GM19455 (cell line): ENCODE measurements around the gene ARMS2.

Source experiments
- ATAC-seq: cut with Tn5 transposase; IDR thresholded peaks from one replicate; pipeline ENCODE4 v1.9.1; 2021; ENCODE audit not compliant: unreplicated experiment

ARMS2 gene

GRCh38 chr10:122492999-122493481, 38.6 kb downstream of the ARMS2 start:
- no peak for ATAC-seq

DNA sequence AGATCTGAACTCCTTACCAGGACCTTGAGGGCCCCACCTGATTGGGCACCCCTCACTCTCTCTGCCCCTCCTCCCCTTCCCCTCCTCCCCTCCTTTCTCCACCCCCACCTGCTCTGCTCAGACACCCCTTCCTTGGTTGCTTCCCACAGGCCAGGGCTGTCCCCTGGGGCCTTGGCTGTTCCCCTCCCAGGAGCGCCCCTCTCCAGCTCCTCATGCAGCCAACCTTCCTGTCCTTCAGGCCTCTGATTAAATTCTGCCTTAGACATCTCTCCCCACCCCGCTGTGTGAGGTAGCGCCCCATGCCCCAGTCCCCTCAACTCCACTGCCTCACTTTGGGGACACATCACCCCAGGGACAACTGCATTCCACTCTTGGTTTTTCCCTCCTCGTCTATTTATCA, 39.3 kb downstream of the ARMS2 start:
- ATAC-seq: no peak

GRCh38 chr10:122494173-122494820, 39.8 kb downstream of the ARMS2 start:
- no peak for ATAC-seq

DNA sequence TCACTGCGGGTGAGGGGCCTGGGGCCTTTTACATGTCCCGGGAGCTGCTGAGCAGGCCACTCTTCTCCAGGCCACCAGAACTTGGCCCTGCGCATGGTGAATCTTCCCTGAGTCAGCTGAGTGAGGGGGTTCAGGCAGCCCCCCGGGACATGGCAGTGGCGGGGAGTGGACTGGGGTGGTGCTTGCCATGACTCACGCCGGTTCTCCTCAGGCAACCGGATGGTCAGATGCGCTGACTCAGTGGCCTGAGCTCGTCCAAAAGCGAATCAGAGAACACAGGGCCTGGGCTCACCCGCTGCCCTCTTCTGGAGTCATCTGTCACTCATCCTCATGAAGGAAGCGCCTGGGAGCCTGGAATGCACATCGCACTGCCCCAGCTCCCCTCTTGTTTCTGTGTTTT, 40.4 kb downstream of the ARMS2 start:
- ATAC-seq: no peak

DNA sequence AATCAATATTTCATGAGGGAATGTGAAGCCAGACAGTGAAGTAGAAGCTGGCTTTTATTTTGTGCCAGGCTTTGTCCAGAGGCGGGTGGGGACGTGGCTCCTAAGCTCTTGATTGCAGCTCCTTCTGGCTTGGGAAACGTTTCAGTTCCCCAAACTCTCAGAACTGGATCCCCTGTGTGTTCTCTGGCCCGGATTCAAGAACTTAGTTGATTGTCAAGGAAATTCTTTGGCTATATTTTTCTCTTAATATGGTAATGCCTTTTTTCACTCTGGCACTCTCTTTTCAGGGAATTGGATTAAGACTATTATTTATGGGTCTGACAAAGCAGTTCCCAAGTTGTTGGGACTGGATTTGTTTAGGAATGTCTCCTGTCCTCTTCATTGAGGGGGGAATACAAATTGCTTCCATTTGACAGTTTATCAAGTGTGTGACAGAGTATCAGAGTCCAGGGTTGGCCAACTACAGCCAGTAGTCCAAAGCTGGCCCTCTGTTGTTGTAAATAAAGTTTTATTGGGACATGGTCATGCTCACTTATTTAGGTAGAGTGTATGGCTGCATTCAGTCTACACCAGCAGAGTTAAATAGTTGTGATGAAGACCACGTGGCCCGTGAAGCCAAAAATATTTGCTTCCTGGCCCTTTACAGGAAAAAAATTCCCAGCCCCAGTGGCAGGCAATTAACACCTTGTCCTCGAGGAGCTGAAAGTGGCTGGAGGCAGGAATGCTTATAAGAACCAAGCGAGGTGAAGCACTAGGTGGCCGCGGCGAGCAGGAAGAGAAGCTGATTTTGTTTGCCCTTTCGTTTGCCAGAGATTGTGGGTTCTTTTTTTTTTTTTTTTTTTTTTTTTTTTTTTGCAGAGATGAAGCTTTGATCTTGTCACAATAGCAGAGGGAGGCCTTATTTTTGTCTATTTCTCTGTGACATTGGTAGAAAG, 41.2 kb downstream of the ARMS2 start:
- no peak for ATAC-seq

DNA sequence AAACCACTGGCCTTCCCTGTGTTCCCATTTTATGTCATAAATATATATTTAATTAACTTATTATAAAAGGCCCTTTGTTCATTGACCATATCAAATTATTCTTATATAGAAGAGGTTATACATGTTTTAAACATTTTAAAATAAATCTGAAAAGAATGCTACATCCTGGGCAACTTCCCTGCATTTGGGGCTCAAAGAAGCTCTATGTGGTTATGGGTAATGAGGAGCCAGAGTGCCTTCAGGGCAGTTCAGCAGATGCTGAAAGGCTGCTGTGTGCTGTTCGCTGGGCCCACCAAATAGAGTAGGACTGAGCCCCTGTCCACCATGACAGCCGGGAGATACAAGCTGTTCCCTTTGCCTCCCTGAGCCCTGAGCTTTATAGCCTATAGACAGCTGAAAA, 42.8 kb downstream of the ARMS2 start:
- no peak for ATAC-seq

DNA sequence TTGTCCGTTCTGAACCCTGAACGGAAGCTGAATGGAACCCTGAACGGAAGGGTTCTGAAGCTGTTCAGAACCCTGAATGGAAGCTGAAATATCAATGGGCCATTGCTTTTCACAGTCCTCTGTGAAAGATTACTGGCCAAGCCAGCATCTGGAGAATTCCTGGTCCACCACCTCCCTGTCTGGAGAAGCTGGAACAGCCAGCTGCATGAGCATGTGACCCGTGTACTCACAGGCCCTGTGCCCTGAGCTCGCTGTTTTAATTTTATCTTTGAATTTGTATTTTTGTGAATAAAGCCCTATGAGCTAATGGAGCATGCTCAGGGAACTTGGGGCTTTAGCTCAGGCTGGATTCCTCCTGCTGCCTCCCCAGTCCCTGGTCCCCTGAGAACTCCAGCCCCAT, 44.1 kb downstream of the ARMS2 start:
- no peak for ATAC-seq

DNA sequence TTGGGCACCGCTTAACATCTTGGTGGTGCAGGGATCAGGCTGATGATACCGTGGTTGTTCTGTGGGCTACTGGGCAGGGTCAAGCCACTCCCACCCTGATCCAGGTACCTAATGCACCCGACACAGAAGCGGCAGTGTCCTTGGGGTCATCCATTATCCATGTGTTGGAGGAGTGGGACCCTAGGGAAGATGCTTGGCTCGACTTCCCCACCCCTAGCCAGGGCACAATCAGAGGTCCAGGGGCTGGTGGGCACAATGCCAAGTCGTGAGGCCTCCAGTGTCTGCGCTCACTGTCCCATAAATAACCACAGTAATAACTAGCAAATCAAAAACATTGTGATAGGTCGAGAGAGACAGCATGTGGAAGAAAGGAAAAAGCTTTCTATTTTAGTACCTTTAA, 44.6 kb downstream of the ARMS2 start:
- ATAC-seq: no peak

- no peak for ATAC-seq
Measured at GRCh38 chr10:122499491-122499941, 45.1 kb downstream of the ARMS2 start.

GRCh38 chr10:122500194-122500593, 45.7 kb downstream of the ARMS2 start:
- no peak for ATAC-seq

GRCh38 chr10:122500726-122501125, 46.3 kb downstream of the ARMS2 start:
- no peak for ATAC-seq

- no peak for ATAC-seq
Measured at GRCh38 chr10:122503012-122503411, 48.6 kb downstream of the ARMS2 start.

GRCh38 chr10:122503886-122504609, 49.6 kb downstream of the ARMS2 start:
- ATAC-seq: no peak

DNA sequence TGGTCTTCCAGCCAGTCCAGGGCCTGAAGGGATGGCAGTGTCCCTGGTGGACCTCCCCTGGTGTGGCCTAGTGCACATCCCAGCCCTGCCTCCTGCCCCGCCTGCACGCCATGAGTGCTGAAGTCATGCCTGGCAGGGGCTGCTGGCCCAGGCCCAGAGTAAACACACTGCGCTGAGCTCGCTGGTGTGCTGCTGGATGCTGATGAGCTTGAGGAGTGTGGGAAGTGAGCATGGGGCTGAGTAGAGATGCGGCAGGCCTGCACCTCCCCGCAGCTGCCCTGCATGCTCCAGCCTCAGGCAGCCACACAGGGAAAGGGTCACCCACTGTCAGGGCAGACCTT, 50.1 kb downstream of the ARMS2 start:
- no peak for ATAC-seq

DNA sequence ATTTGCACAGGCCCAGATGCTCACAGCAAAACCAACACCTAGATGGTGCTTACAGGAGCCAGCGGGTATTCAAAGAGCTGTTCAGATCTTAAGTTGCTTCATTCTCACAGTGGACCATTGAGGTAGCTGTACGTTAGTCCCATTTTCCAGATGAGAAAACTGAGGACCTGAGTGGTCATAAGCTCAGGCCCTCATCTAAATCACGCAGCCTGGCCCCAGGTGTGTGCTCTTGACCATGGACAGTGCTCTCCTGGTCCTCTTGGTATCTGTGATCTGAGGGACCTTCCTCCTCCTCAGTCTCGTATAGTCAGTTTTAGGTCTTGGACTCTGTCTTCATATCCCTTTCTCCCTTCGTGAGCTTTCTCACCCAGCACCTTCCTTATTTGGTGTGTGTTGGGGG, 50.6 kb downstream of the ARMS2 start:
- ATAC-seq: no peak

GRCh38 chr10:122505885-122506645, 51.6 kb downstream of the ARMS2 start:
- no peak for ATAC-seq
